GM21390 (cell line): ENCODE measurements around the gene ATP9B.
A peak's percentile ranks its signal among the peaks of the same experiment; 100 is the strongest.
"Not testable (repeated sequence)": the region's sequence is repeated elsewhere in the genome, so short reads cannot be mapped to it uniquely, and the experiment has no call there.

ENCODE experiments used
- ATAC-seq: cut with Tn5 transposase; IDR thresholded peaks from one replicate; pipeline ENCODE4 v1.9.1; 2021; ENCODE audit not compliant: unreplicated experiment

The ATP9B gene

GRCh38 chr18:79135924-79136323 is 66.7 kb downstream of the ATP9B start:
- no peak for ATAC-seq

GRCh38 chr18:79136742-79137141 is 67.5 kb downstream of the ATP9B start:
- no peak for ATAC-seq

DNA sequence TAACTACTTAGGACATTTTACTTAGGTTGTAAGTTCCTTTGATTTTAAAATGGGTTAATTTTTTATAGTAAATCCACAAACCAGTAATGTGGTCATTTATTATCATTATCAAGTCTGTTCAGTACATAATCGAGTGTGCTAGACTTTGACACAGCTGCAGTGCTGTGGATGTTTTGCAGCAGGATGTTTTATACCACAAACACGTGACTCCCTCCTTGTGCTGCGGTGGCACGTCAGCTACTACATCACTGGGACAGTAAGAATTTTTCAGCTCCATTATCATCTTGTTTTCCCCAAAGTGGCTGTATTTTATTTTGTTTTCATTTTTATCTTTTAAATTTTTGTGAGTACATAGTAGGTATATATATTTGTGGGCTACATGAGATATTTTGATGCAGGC is 70.0 kb downstream of the ATP9B start:
- no peak for ATAC-seq

- ATAC-seq = no peak
Observed at GRCh38 chr18:79147014-79147413, 77.8 kb downstream of the ATP9B start.

DNA sequence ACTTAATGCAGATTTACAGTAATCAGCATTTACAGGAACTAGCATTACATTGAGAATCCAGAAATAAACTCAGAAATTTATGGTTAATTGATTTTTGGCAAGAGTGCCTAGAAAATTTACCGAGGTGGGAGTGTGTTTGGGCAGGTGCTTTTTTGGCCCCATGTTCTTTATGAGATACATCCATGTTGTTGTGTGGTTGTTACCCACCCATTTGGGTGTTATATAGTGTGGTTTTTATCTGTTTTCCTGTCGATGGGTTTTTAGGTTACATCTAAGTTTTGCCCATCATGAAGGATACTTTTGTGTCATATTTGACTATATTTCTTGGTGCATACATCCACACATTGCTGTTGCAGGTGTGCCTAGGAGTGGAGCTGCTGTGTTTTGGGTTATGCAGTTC is 82.0 kb downstream of the ATP9B start:
- no peak for ATAC-seq

- ATAC-seq = no peak
Observed at GRCh38 chr18:79156327-79156726, 87.1 kb downstream of the ATP9B start.

DNA sequence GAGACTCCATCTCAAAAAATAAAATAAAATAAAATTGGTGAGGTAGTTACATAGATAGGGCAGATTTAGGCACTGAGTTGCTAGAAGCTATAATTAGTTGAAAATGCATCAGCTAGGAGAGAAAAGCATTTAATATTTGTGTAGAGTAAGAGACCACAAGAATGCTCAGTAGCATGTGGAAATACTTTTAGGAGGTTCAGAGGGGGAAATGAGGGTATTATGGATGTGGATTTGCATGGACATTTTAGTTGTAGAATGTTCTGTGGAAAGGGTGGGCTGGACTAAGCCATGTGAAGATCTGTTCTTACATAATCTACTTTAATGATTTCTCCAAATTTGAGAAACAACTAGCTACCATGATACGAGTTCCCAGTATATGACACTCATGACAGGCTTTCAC is 95.5 kb downstream of the ATP9B start:
- ATAC-seq = no peak

DNA sequence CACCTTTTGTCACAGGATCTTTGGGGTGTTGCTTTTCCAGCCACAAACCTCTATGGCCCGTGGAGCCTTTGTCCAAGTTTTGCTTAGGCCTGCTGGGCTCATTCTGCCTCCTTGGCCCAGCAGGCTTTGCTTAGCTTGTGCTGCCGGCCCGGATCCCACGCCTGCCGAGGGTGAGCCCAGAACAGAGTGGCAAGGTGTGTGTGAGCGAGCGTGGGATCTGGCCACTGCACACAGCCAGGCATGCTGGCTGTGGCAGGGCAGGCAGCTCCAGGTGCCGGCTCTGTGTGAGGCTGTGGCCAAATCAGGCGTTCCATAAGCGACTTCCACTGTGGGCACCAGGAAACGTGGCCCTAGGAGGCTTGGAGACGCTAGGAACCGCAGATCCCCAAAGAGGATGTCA is 97.5 kb downstream of the ATP9B start:
- no peak for ATAC-seq

DNA sequence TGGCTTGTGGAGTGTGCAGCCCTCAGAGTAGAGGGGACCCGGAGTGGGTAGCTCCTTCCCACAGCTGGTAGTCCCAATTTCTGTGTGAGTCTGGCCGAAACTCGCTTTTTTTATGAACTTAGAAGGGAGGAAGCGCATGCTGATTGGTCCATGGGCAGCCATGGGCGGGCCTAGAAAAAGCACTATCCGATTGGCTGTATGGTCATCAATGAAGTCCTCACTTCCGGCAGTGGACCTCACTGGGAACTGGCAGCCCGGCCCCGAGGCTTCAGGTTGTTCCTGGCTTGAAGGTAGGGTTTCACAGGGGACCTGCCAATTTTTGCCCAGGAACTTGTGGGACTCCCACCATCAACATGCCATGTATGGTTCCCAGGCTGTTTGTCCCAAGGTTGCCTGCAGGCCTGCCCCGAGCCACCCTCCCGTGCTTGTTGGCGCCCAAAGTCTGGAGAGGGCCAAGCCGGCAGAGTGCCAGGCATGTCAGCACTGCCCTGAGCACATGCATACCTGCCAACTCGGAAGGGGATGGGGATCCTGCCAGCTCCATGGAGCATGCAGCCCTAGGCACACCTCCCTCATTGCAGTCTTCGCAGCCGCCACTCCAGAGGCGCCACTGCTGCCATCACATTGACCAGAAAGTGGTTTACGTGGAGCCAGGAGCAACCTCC is 98.5 kb downstream of the ATP9B start:
- ATAC-seq = no peak

DNA sequence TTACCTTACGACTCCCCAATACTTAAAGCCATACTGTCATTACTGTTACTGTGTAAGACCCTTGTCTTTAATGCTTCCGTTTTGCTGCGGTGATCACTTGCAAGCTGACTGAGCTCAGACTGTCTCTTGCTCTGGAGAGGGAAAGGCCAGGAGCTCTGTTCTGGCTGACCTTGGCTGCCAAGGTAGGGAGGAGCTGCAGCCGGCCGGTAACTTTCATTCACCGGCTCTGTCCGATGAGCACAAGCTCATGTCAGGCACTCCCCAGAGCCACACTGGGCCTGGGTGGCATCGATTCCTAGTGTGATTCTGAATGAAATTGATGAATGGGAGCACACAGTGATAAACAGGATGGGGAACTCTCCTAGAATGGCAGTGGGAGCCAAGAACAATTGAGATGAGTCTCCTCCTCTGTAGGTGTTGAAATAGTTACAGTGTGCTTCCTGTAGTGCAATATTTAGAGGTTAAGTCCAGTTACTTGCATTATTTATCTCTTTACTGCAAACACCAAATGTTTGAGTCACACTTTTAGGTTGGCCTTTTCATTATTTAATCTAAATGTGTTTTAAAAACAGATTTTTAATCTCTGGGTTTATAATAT is 100.9 kb downstream of the ATP9B start:
- ATAC-seq = no peak

- not testable (repeated sequence) for ATAC-seq
Observed at GRCh38 chr18:79172331-79172730, 103.1 kb downstream of the ATP9B start.

- ATAC-seq = no peak
Observed at GRCh38 chr18:79173742-79174141, 104.5 kb downstream of the ATP9B start.

DNA sequence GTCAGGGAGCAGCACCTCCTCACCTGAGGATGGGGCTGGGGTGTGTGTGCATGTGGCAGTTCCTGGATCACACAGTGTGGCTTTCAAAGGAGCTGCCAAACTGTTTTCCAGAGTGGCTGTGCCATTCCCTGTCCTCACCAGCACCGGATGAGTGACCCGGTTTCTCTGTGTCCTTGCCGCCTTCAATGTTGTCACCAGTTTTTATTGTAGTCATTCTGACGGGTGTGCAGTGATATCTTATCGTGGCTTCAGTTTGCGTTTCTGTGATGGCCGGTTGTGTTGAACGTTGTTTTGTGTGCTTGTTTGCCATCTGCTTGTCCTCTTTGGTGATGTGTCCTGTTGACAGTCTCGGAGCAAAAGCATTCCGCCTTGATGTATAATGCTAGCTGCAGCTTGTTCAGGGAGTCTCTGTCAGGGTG is 108.9 kb downstream of the ATP9B start:
- no peak for ATAC-seq

GRCh38 chr18:79182047-79182713 is 113.0 kb downstream of the ATP9B start:
- ATAC-seq = peak; percentile 44

DNA sequence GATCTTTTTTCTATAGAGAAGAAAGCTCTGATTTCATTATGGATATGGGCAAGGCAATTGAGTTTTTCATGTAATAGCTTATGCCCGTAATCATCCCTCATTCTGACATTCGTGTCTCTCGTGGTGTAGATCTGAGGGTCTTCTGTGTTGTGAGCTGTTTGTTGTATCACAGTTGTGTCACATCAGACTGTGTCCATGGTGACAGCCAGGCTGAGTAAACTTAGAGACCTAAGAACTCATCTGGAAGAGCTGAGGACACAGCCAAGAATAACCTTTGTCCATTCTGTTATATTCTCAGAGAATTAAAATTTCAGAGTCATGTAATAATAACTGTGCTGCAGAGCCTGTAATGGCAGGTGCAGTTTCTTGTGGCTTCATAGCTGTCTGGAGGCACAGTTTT is 116.5 kb downstream of the ATP9B start:
- ATAC-seq = no peak

GRCh38 chr18:79186649-79187048 is 117.5 kb downstream of the ATP9B start:
- peak; percentile 82 for ATAC-seq

- no peak for ATAC-seq
Observed at GRCh38 chr18:79187532-79188277, 118.5 kb downstream of the ATP9B start.

DNA sequence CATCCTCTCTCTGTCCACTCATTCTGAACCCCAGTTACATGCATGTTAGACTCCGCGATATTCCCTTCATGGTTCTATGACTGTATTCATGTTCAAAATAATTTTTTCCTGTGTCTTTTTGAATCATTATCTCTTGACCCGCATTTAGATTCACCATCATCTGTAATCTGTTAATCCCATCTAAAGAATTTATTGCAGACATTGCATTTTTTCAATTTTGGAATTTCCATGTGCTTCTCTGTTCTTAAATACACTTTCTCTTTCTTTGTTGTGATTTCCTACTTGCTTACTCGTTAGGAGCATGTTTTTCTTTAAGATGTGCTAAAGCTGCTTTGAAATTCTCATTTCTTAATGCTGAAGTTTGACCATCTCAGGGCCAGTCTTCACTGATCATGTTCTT is 122.2 kb downstream of the ATP9B start:
- ATAC-seq = no peak

GRCh38 chr18:79191956-79192355 is 122.8 kb downstream of the ATP9B start:
- ATAC-seq = no peak

DNA sequence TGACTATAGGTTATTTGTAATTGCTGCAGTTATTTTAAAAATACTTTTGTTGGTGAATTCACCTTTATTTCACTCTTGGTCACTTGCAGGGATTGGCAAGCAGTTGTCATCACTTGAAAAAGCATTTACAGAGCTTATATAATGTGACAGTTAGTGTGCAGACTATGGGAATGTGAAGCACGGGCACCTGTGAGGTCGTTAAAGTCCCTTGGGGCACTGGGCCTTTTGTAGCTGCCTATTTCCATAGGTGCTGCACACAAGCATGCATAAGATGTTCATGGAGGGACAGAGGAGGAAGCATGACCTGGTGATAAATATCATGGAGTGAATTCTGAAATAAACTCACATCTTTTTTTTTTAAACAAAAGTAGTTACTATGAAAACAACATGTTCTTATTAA is 124.6 kb downstream of the ATP9B start:
- no peak for ATAC-seq

- no peak for ATAC-seq
Observed at GRCh38 chr18:79195716-79196683, 126.8 kb downstream of the ATP9B start.
